ENCODE measurements around the gene ZNF222.

- TF ChIP-seq POLR2AphosphoS5 (IDR thresholded peaks at IDR 0.05; ENCODE audit: low read depth, low read length) (no peak), CTCF (IDR thresholded peaks at IDR 0.05; ENCODE audit: control extremely low read depth in 1 of 3, insufficient read depth in 1 of 3, low read depth in 1 of 3, low read length in 3 of 3) (no peak), NANOG (IDR thresholded peaks at IDR 0.05; ENCODE audit: insufficient read depth, low read depth, low read length, poor library complexity, severe bottlenecking) (no peak), HDAC6 (IDR thresholded peaks at IDR 0.05; ENCODE audit: low read depth, low read length) (no peak), TAF1 (IDR thresholded peaks at IDR 0.05; ENCODE audit: low read depth, low read length) (no peak), CREB1 (IDR thresholded peaks at IDR 0.05) (no peak), CHD2 (IDR thresholded peaks at IDR 0.05; ENCODE audit: low read length) (no peak), RNF2 (IDR thresholded peaks at IDR 0.05; ENCODE audit: borderline replicate concordance, low read depth, low read length, missing control alignments, poor library complexity, severe bottlenecking) (no peak), CBX8 (IDR thresholded peaks at IDR 0.05; ENCODE audit: borderline replicate concordance, low read depth, low read length) (no peak), EGR1 (IDR thresholded peaks at IDR 0.05; ENCODE audit: borderline replicate concordance, low read depth, low read length) (no peak), EP300 (IDR thresholded peaks at IDR 0.05; ENCODE audit: borderline replicate concordance in 1 of 2, low read depth in 2 of 2, low read length in 2 of 2) (no peak), MAFK (IDR thresholded peaks at IDR 0.05; ENCODE audit: low read depth, low read length) (no peak), EZH2 (IDR thresholded peaks at IDR 0.05; ENCODE audit: low read depth, low read length, severe bottlenecking) (no peak), HDAC2 (IDR thresholded peaks at IDR 0.05; ENCODE audit: borderline replicate concordance in 1 of 2, low read depth in 2 of 2, low read length in 2 of 2) (no peak)
These were observed 41.1 kb downstream of the ZNF222 start for GRCh38 chr19:44066305-44066704.

Measured in H1 (cell line).